Measurements from ENCODE around the gene USP38. TPM values are rescaled to one million over a fixed set of nuclear protein-coding genes. Genes with fewer than 3 reads are reported as not detected.

USP38 gene
- total and polyA plus RNA-seq, 9 donors = 5.3 to 18.7 (median 13.4) TPM

GRCh38 chr4:143199503-143199902 is 14.8 kb downstream of the USP38 start:
- Histone ChIP-seq H3K27me3 (no peaks in the 10 kb centered on the region), H3K4me3 (no peak overlapping the region), H3K4me1 (ENCODE audit: insufficient read depth) (no peaks in the 10 kb centered on the region), H3K9me3 (no peaks in the 10 kb centered on the region), H3K27ac (no peak overlapping the region), H3K36me3 (no peaks in the 10 kb centered on the region)
- 85 to 91% (median 88%) methylated on average over 2 of the region's 2 CpGs for WGBS, 3 donors
- intact Hi-C loops (cut with DNase I) = loop anchor here in 2 of 4 donors (5.0 to 10.0 kb wide), 2 partner anchors 133 to 285 kb away; no protein-coding TSS in a partner anchor
- TF ChIP-seq CTCF (IDR thresholded peaks at IDR 0.05) (no peak), EP300 (IDR thresholded peaks at IDR 0.05) (no peak), POLR2A (IDR thresholded peaks at IDR 0.05) (no peak)
- DNase-seq = no peak

GRCh38 chr4:143202824-143203223 is 18.1 kb downstream of the USP38 start:
- Histone ChIP-seq H3K27ac (no peak overlapping the region), H3K9me3 (no peaks in the 10 kb centered on the region), H3K4me1 (ENCODE audit: insufficient read depth) (no peaks in the 10 kb centered on the region), H3K4me3 (no peak overlapping the region), H3K36me3 (no peaks in the 10 kb centered on the region), H3K27me3 (no peaks in the 10 kb centered on the region)
- TF ChIP-seq EP300 (IDR thresholded peaks at IDR 0.05) (no peak), CTCF (IDR thresholded peaks at IDR 0.05) (no peak), POLR2A (IDR thresholded peaks at IDR 0.05) (no peak)
- 96 to 98% (median 98%) methylated on average over 1 of the region's 1 CpG for whole genome bisulfite sequencing, 3 donors
- no peak for DNase-seq
- intact Hi-C loops (cut with DNase I) = loop anchor here in 2 of 4 donors (10.0 kb wide), 2 partner anchors 132 to 282 kb away; partner anchors contain the start of gene GAB1 (in 1 of the 2)

- Histone ChIP-seq H3K9me3 (no peaks in the 10 kb centered on the region), H3K4me1 (ENCODE audit: insufficient read depth) (no peaks in the 10 kb centered on the region), H3K27ac (no peak overlapping the region), H3K27me3 (no peaks in the 10 kb centered on the region), H3K36me3 (no peaks in the 10 kb centered on the region), H3K4me3 (no peak overlapping the region)
- WGBS, 3 donors = 88 to 93% (median 89%) methylated on average over 1 of the region's 1 CpG
- intact Hi-C loops (cut with DNase I) = loop anchor here in 2 of 4 donors (10.0 kb wide), 2 partner anchors 131 to 281 kb away; partner anchors contain the start of gene GAB1 (in 1 of the 2)
- no peak for DNase-seq
- TF ChIP-seq EP300 (IDR thresholded peaks at IDR 0.05) (no peak), CTCF (IDR thresholded peaks at IDR 0.05) (no peak), POLR2A (IDR thresholded peaks at IDR 0.05) (no peak)
Observed at GRCh38 chr4:143203577-143203976, 18.9 kb downstream of the USP38 start.

- Histone ChIP-seq H3K36me3 (no peaks in the 10 kb centered on the region), H3K4me3 (no peak overlapping the region), H3K4me1 (ENCODE audit: insufficient read depth) (no peaks in the 10 kb centered on the region), H3K27me3 (no peaks in the 10 kb centered on the region), H3K27ac (no peak overlapping the region), H3K9me3 (no peaks in the 10 kb centered on the region)
- intact Hi-C loops (cut with DNase I) = loop anchor here in 3 of 4 donors (5.0 to 10.0 kb wide), 3 partner anchors 127 to 280 kb away; partner anchors contain the start of gene GAB1 (in 1 of the 3)
- TF ChIP-seq CTCF (IDR thresholded peaks at IDR 0.05) (peak in 1 of 3 donors; percentile 19), EP300 (IDR thresholded peaks at IDR 0.05) (no peak), POLR2A (IDR thresholded peaks at IDR 0.05) (no peak)
- no peak for DNase-seq
- WGBS, 3 donors = 6 to 16% (median 9%) methylated on average over 1 of the region's 1 CpG
Observed at GRCh38 chr4:143207555-143207954, 22.8 kb downstream of the USP38 start.
